ENCODE results near the gene TEX26.

The TEX26 gene

GRCh38 chr13:30932481-30933353 is at the start of gene TEX26:
TEX26 (plus strand) TSS chr13:30932656; CDS start chr13:30932716, 60 bp downstream.
- no peak for DNase-seq

- no peak for DNase-seq
These were observed 49.3 kb upstream of the TEX26 start for GRCh38 chr13:30882996-30883766.

- no peak for DNase-seq
These were observed 47.9 kb upstream of the TEX26 start for GRCh38 chr13:30884543-30884942.

- no peak for DNase-seq
These were observed 43.2 kb upstream of the TEX26 start for GRCh38 chr13:30889196-30889690.

GRCh38 chr13:30892966-30893365 is 39.5 kb upstream of the TEX26 start:
- DNase-seq: no peak

GRCh38 chr13:30895773-30896172 is 36.7 kb upstream of the TEX26 start:
- no peak for DNase-seq

GRCh38 chr13:30898070-30898469 is 34.4 kb upstream of the TEX26 start:
- DNase-seq: no peak

- DNase-seq: no peak
These were observed 33.7 kb upstream of the TEX26 start for GRCh38 chr13:30898678-30899241.

- DNase-seq: no peak
These were observed 32.0 kb upstream of the TEX26 start for GRCh38 chr13:30900436-30900835.

- no peak for DNase-seq
These were observed 31.3 kb upstream of the TEX26 start for GRCh38 chr13:30900952-30901749.

- DNase-seq: no peak
These were observed 28.4 kb upstream of the TEX26 start for GRCh38 chr13:30904043-30904442.

GRCh38 chr13:30905932-30906383 is 26.5 kb upstream of the TEX26 start, which contains the start of gene MEDAG:
MEDAG (plus strand) TSS chr13:30906271; CDS start chr13:30906516, 245 bp downstream.
- DNase-seq: no peak

- no peak for DNase-seq
These were observed 25.9 kb upstream of the TEX26 start for GRCh38 chr13:30906411-30907051.

GRCh38 chr13:30907121-30907861 is 25.2 kb upstream of the TEX26 start:
- DNase-seq: no peak

GRCh38 chr13:30908416-30908980 is 24.0 kb upstream of the TEX26 start:
- no peak for DNase-seq

- no peak for DNase-seq
These were observed 21.8 kb upstream of the TEX26 start for GRCh38 chr13:30910676-30911075.

GRCh38 chr13:30915691-30916541 is 16.5 kb upstream of the TEX26 start:
- DNase-seq: no peak

- no peak for DNase-seq
These were observed 15.5 kb upstream of the TEX26 start for GRCh38 chr13:30916991-30917390.

GRCh38 chr13:30918662-30919405 is 13.6 kb upstream of the TEX26 start:
- DNase-seq: no peak
